H1 (cell line): ENCODE results near the gene SLC35B4. TPM values are rescaled to one million over a fixed set of nuclear protein-coding genes. Genes with fewer than 3 reads are reported as not detected.

Experiments
- BCL11A ChIP-seq, 2 experiments: IDR thresholded peaks; one replicate each; pipeline ENCODE4 v1.6.1; 2011; ENCODE audit warnings: low read depth in 2 of 2, low read length in 2 of 2, mild to moderate bottlenecking in 2 of 2
- CEBPB ChIP-seq: IDR thresholded peaks from 2 replicates; pipeline ENCODE4 v1.6.1; 2012; ENCODE audit warnings: low read depth, low read length
- CHD2 ChIP-seq: IDR thresholded peaks from 2 replicates; pipeline ENCODE4 v1.6.1; 2012; ENCODE audit warnings: low read length, improper control_type of control experiment
- CHD7 ChIP-seq: fragments of 300-600 bp; sonication (generic); IDR thresholded peaks from 2 replicates; pipeline ENCODE4 v1.7.1; 2012; ENCODE audit warnings: low read length, moderate library complexity, mild to moderate bottlenecking, inconsistent platforms; ENCODE audit not compliant: insufficient replicate concordance
- CTBP2 ChIP-seq: IDR thresholded peaks from 2 replicates; pipeline ENCODE4 v1.7.0; 2011; ENCODE audit warnings: borderline replicate concordance, mild to moderate bottlenecking, moderate library complexity, mixed read lengths, low read length; ENCODE audit not compliant: insufficient read depth, insufficient read length
- GABPA ChIP-seq: IDR thresholded peaks from 2 replicates; pipeline ENCODE4 v1.6.1; 2011; ENCODE audit warnings: mild to moderate bottlenecking, low read length, moderate library complexity, borderline replicate concordance; ENCODE audit not compliant: insufficient read depth
- POLR2A ChIP-seq, 2 experiments: IDR thresholded peaks; 1 replicate in 1 of 2; 2 replicates in 1 of 2; pipeline ENCODE4 v1.6.1; 2011; ENCODE audit warnings: low read depth in 2 of 2, low read length in 2 of 2, mild to moderate bottlenecking in 2 of 2; ENCODE audit errors: control extremely low read depth in 1 of 2
- SAP30 ChIP-seq: fragments of 300-600 bp; sonication (generic); IDR thresholded peaks from 2 replicates; pipeline ENCODE4 v1.7.1; 2012; ENCODE audit warnings: low read length, moderate library complexity, mild to moderate bottlenecking, inconsistent platforms; ENCODE audit not compliant: insufficient read depth, insufficient replicate concordance
- SIX5 ChIP-seq: IDR thresholded peaks from 2 replicates; pipeline ENCODE4 v1.6.1; 2011; ENCODE audit warnings: mild to moderate bottlenecking, low read depth, low read length
- polyA plus RNA-seq, 7 experiments: library from polyadenylated mRNA; depleted of rRNA in 3 of 7; stranded (reverse) in 5 of 7; unstranded in 2 of 7; fragments of >200 nt in 5 of 7; fragments of 200-250 nt in 2 of 7; gene quantifications; 1 replicate in 5 of 7; 2 replicates in 1 of 7; 4 replicates in 1 of 7; pipeline versions ENCODE4 v1.2.1 to v1.2.3, GENCODE V29; 2011 to 2013; ENCODE audit warnings: missing spikeins in 2 of 7, mixed read lengths in 2 of 7
- total RNA-seq: library from RNA; stranded (reverse); fragmentation: NEBNext Ultra II Directional; extraction: Animal tissue kit (Norgen Biotek cat#: 25700); gene quantifications from 2 replicates; pipeline ENCODE4 v1.2.1, GENCODE V29; 2021

SLC35B4 gene
- total and polyA plus RNA-seq, 2 of the 8 experiments (the other 6 are each of a cell fraction or from before 2014, with no cell fraction given) = 28.9 to 34.6 TPM

DNA sequence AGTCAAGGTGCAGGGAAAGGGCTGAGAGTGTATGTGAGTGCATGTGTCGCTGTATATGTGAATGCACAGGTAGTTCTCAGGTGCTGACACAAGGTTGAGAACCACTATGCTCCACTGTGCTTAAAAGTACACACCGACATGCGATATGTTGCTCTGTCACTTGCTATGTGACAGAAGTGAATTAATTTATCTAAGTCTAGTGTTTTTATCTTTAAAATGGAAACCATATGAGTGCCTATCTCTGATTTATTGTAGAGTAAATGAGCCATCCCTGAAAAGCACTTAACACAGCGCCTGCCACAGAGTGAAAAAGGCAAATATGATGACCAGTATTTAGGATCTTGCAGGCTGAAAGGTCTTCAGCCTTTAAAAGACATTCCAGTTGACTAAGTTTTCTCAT lies 4.9 kb downstream of the SLC35B4 start (continued):
- TF ChIP-seq CHD7 (no peak), BCL11A (IDR thresholded peaks at IDR 0.05; ENCODE audit: low read depth in 2 of 2, low read length in 2 of 2) (no peak), SIX5 (no peak), CHD2 (no peak), CEBPB (no peak), CTBP2 (no peak), GABPA (no peak), POLR2A (IDR thresholded peaks at IDR 0.05; ENCODE audit: control extremely low read depth in 1 of 2, low read depth in 2 of 2, low read length in 2 of 2) (no peak), SAP30 (no peak)
- TF ChIP-seq, all 59 proteins: peak for 0
